B cell (primary cell): Measurements from ENCODE around the gene MAP2K5. TPM values are rescaled to one million over a fixed set of nuclear protein-coding genes. Genes with fewer than 3 reads are reported as not detected.

Experiments
- ATAC-seq: fragments of 200-7000 bp; cut with Tn5 transposase; one replicate; pipeline ENCODE4 v1.10.0; 2021; ENCODE audit warnings: low read depth, mild to moderate bottlenecking, moderate number of reproducible peaks, moderate library complexity
- CTCF ChIA-PET: fragments of 350-600 bp; sonication (Branson Sonifier 250); formaldehyde crosslinking; loops from one replicate; lab custom pipeline; 2021; ENCODE audit warnings: antibody characterized with exemption, inconsistent platforms; lab: Charles Lee
- POLR2A ChIA-PET: fragments of 350-600 bp; sonication (Branson Sonifier 250); formaldehyde crosslinking; loops from one replicate; lab custom pipeline; 2021; ENCODE audit warnings: antibody characterized with exemption; lab: Charles Lee
- DNase-seq: peaks from one replicate; pipeline ENCODE4 v3.0.0; 2013
- H2AFZ ChIP-seq: 2 replicates; pipeline ENCODE4 v1.6.1; 2012; ENCODE audit warnings: mild to moderate bottlenecking, low read depth, low read length; ENCODE audit not compliant: insufficient read depth, poor library complexity, severe bottlenecking
- H3K27ac ChIP-seq, 2 donors: 1 replicate in 1 of 2; 2 replicates in 1 of 2; pipeline ENCODE4 v1.5.1; 2012 to 2013; ENCODE audit warnings: low read length in 2 of 2, mild to moderate bottlenecking in 2 of 2, moderate library complexity in 1 of 2
- H3K27me3 ChIP-seq, 4 experiments: fragments of 200-600 bp in 1 of 4; sonication (generic) in 1 of 4; replicated peaks in 1 of 4; 1 replicate in 2 of 4; 2 replicates in 2 of 4; pipeline versions ENCODE4 v1.6.1 to v1.7.0; 2013 to 2016; ENCODE audit warnings: low read length in 3 of 4, mild to moderate bottlenecking in 2 of 4, mixed read lengths in 1 of 4, moderate library complexity in 1 of 4; ENCODE audit not compliant: insufficient read depth in 4 of 4, control insufficient read depth in 3 of 4; ENCODE audit errors: control extremely low read depth in 1 of 4
- H3K36me3 ChIP-seq, 2 experiments: replicated peaks in 1 of 2; 1 replicate in 1 of 2; 2 replicates in 1 of 2; pipeline versions ENCODE4 v1.6.1 to v1.7.1; 2013; ENCODE audit warnings: low read length in 1 of 2; ENCODE audit not compliant: insufficient read depth in 2 of 2, control insufficient read depth in 1 of 2; ENCODE audit errors: control extremely low read depth in 1 of 2, extremely low read depth in 1 of 2
- H3K4me1 ChIP-seq, 2 donors: fragments of 200-600 bp in 1 of 2; sonication (generic) in 1 of 2; 1 replicate in 1 of 2; 2 replicates in 1 of 2; pipeline versions ENCODE4 v1.5.1 to v1.6.1; 2013 to 2017; ENCODE audit warnings: low read length in 2 of 2; ENCODE audit not compliant: control insufficient read depth in 2 of 2, insufficient read depth in 2 of 2
- H3K4me2 ChIP-seq: replicated peaks from 2 replicates; pipeline ENCODE3; 2012; ENCODE audit warnings: mild to moderate bottlenecking, low read depth, low read length; ENCODE audit not compliant: poor library complexity, severe bottlenecking
- H3K4me3 ChIP-seq, 5 experiments: fragments of 200-600 bp in 1 of 5; sonication (generic) in 1 of 5; 1 replicate in 3 of 5; 2 replicates in 2 of 5; pipeline versions ENCODE4 v1.5.1 to v1.7.0; 2011 to 2016; ENCODE audit warnings: low read length in 4 of 5, mild to moderate bottlenecking in 4 of 5, low read depth in 2 of 5, control low read depth in 1 of 5, moderate library complexity in 1 of 5; ENCODE audit not compliant: insufficient read depth in 1 of 5; ENCODE audit errors: control extremely low read depth in 1 of 5, extremely low read depth in 1 of 5
- H3K79me2 ChIP-seq: fragments of 200-600 bp; sonication (generic); one replicate; pipeline ENCODE4 v1.6.0; 2016; ENCODE audit warnings: low read length; ENCODE audit not compliant: control insufficient read depth, insufficient read depth
- H3K9ac ChIP-seq: fragments of 200-600 bp; sonication (generic); 2 replicates; pipeline ENCODE4 v1.6.1; 2017; ENCODE audit warnings: mild to moderate bottlenecking, low read length, moderate library complexity
- H3K9me3 ChIP-seq, 3 donors: one replicate each; pipeline versions ENCODE4 v1.6.1 to v1.7.1; 2013; ENCODE audit warnings: low read length in 2 of 3; ENCODE audit not compliant: control insufficient read depth in 2 of 3, insufficient read depth in 1 of 3; ENCODE audit errors: control extremely low read depth in 1 of 3
- H4K20me1 ChIP-seq: 2 replicates; pipeline ENCODE4 v1.6.0; 2012; ENCODE audit warnings: mild to moderate bottlenecking, low read length; ENCODE audit not compliant: insufficient read depth, control insufficient read depth, poor library complexity, severe bottlenecking
- H3K27ac Mint-ChIP-seq: one replicate; pipeline ENCODE4 v1.8.0; 2021; ENCODE audit warnings: mixed read lengths
- H3K27me3 Mint-ChIP-seq: one replicate; pipeline ENCODE4 v1.8.0; 2021; ENCODE audit warnings: mixed read lengths
- H3K4me1 Mint-ChIP-seq: one replicate; pipeline ENCODE4 v1.8.0; 2021; ENCODE audit warnings: mixed read lengths
- H3K4me3 Mint-ChIP-seq: one replicate; pipeline ENCODE4 v1.8.0; 2021; ENCODE audit warnings: mixed read lengths
- H3K9me3 Mint-ChIP-seq: one replicate; pipeline ENCODE4 v1.8.0; 2022; ENCODE audit warnings: mixed read lengths; ENCODE audit not compliant: insufficient read depth
- EZH2 ChIP-seq: IDR thresholded peaks from 2 replicates; pipeline ENCODE4 v1.6.1; 2012; ENCODE audit warnings: borderline replicate concordance, low read depth, mild to moderate bottlenecking, moderate library complexity, low read length; ENCODE audit not compliant: insufficient read depth, poor library complexity, severe bottlenecking
- WGBS: methylation state at CpG from one replicate; pipeline ENCODE4 v1.1.5; 2013; ENCODE audit warnings: missing lambda C conversion rate; ENCODE audit not compliant: insufficient coverage; 5-methylcytosine and 5-hydroxymethylcytosine counted together
- intact Hi-C: fragments of 100-400 bp; cut with micrococcal nuclease; formaldehyde crosslinking; loops from one replicate; pipeline ENCODE4 v1.10.0; 2022
- polyA plus RNA-seq: library from polyadenylated mRNA; depleted of rRNA; stranded (reverse); fragments of >200 nt; gene quantifications from 2 replicates; pipeline ENCODE4 v1.2.3, GENCODE V29; 2012
- total RNA-seq, 2 donors: library from RNA; stranded (reverse); fragments of 120-200 nt in 1 of 2; gene quantifications; 1 replicate in 1 of 2; 2 replicates in 1 of 2; pipeline versions ENCODE4 v1.2.3 to v1.2.4, GENCODE V29; 2013 to 2022
- TF ChIP-seq, protein P1 (sequence below): fragments of 200-600 bp; IDR thresholded peaks from one replicate; pipeline ENCODE4 v1.8.0; 2022; ENCODE audit warnings: antibody characterized with exemption, mild to moderate bottlenecking

MAP2K5 gene
- total and polyA plus RNA-seq, 2 donors (not counting 1 experiment from before 2014, with no cell fraction given) = 11.1 to 40.0 TPM

DNA sequence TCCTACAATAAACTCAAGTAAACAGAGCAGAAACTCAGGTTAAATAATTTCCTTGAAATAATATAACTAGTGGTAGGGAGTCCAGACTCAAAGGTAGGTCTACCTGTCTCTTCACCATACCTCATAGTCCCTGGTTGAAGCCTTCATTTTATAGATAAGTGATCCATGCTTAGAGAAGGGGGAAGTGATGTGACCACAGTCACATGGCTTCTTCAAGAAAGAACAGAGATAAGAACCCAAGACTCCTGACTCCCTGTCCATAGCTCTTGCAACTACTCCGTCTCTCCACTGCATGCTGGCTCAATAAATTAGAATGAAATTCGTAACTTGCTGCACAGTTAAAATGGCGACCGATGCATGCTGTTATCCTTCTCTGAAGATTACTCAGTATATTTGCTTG lies 32.6 kb upstream of the MAP2K5 start:
- Mint-ChIP-seq H3K27ac (no peak overlapping the region), H3K4me3 (no peak overlapping the region), H3K9me3 (no peaks in the 10 kb centered on the region), H3K27me3 (no peaks in the 10 kb centered on the region), H3K4me1 (peaks cover 15% of the 10 kb centered on the region)
- no peak overlapping the region for H3K9ac ChIP-seq
- WGBS = 95% methylated on average over 4 of the region's 4 CpGs
- ATAC-seq (no peak), DNase-seq (no peak)
- peaks cover 12% of the 10 kb centered on the region in 2 donors for H3K4me1 ChIP-seq
- no peaks in the 10 kb centered on the region for H3K9me3 ChIP-seq
- H3K79me2 ChIP-seq = no peaks in the 10 kb centered on the region
- no peaks in the 10 kb centered on the region for H4K20me1 ChIP-seq
- no peak overlapping the region for H3K27ac ChIP-seq
- no peaks in the 10 kb centered on the region for H3K27me3 ChIP-seq
- no peaks in the 10 kb centered on the region for H3K36me3 ChIP-seq
- TF ChIP-seq, protein P1, sequence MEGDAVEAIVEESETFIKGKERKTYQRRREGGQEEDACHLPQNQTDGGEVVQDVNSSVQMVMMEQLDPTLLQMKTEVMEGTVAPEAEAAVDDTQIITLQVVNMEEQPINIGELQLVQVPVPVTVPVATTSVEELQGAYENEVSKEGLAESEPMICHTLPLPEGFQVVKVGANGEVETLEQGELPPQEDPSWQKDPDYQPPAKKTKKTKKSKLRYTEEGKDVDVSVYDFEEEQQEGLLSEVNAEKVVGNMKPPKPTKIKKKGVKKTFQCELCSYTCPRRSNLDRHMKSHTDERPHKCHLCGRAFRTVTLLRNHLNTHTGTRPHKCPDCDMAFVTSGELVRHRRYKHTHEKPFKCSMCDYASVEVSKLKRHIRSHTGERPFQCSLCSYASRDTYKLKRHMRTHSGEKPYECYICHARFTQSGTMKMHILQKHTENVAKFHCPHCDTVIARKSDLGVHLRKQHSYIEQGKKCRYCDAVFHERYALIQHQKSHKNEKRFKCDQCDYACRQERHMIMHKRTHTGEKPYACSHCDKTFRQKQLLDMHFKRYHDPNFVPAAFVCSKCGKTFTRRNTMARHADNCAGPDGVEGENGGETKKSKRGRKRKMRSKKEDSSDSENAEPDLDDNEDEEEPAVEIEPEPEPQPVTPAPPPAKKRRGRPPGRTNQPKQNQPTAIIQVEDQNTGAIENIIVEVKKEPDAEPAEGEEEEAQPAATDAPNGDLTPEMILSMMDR = no peak
- intact Hi-C loops = no loop called here
- ChIA-PET CTCF (no interaction called here), POLR2A (no interaction called here)
- H3K4me3 ChIP-seq = no peak overlapping the region
- no peak overlapping the region for H3K4me2 ChIP-seq
- H2AFZ ChIP-seq = no peak overlapping the region

DNA sequence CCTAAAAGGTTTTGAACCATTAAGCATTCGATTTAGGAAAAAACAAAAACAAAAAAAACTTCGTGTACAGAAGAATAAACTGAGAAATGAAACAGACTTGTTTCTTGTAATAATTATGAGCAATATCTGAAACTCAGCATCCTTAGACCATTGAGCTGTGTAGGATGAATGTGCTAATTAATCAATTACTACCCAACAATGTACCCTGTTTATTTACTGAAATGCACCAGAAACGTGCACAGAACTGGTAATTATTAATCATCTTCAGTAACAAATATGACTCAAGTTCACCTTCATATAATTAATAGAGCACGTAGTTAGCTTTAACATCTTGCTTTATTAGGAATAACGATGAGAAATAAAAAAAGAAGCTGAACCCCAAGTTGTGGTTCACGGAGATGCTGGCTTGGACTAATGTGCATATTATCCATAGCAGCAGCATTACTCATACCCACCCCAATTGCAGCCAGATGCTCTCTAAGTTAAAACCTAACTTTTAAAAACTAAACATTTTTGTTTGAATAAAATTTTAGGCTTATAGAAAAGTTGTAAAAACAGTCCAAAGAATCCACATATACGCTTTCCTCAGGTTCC lies 31.8 kb upstream of the MAP2K5 start:
- CTCF ChIA-PET = no interaction called here
- no peaks in the 10 kb centered on the region for H3K27me3 ChIP-seq

More for the DNA sequence above, 31.8 kb upstream of the MAP2K5 start:
- intact Hi-C loops = no loop called here
- Histone ChIP-seq H3K4me1 (peaks cover 12% of the 10 kb centered on the region in 2 donors), H3K9ac (no peak overlapping the region), H4K20me1 (no peaks in the 10 kb centered on the region), H3K4me3 (no peak overlapping the region), H2AFZ (no peak overlapping the region), H3K4me2 (no peak overlapping the region), H3K79me2 (no peaks in the 10 kb centered on the region), H3K36me3 (no peaks in the 10 kb centered on the region), H3K9me3 (no peaks in the 10 kb centered on the region), H3K27ac (no peak overlapping the region)
- no peak for DNase-seq
- POLR2A ChIA-PET = no interaction called here
- H3K27me3 Mint-ChIP-seq = no peaks in the 10 kb centered on the region
- no CpG with 5 or more reads among the region's 7 CpGs for WGBS
- H3K4me1 Mint-ChIP-seq = peaks cover 14% of the 10 kb centered on the region
- no peaks in the 10 kb centered on the region for H3K9me3 Mint-ChIP-seq
- no peak for ATAC-seq
- no peak for TF ChIP-seq EZH2
- TF ChIP-seq, protein P1 = no peak
- H3K4me3 Mint-ChIP-seq = no peak overlapping the region
- H3K27ac Mint-ChIP-seq = no peak overlapping the region
